HG02610 (cell line): Measurements from ENCODE around the gene IRF5.
"Not testable (repeated sequence)": the region's sequence is repeated elsewhere in the genome, so short reads cannot be mapped to it uniquely, and the experiment has no call there.

ENCODE experiments used
- ATAC-seq: cut with Tn5 transposase; IDR thresholded peaks from one replicate; pipeline ENCODE4 v1.9.1; 2021; ENCODE audit warnings: mild to moderate bottlenecking, moderate library complexity; ENCODE audit not compliant: unreplicated experiment

Gene IRF5

DNA sequence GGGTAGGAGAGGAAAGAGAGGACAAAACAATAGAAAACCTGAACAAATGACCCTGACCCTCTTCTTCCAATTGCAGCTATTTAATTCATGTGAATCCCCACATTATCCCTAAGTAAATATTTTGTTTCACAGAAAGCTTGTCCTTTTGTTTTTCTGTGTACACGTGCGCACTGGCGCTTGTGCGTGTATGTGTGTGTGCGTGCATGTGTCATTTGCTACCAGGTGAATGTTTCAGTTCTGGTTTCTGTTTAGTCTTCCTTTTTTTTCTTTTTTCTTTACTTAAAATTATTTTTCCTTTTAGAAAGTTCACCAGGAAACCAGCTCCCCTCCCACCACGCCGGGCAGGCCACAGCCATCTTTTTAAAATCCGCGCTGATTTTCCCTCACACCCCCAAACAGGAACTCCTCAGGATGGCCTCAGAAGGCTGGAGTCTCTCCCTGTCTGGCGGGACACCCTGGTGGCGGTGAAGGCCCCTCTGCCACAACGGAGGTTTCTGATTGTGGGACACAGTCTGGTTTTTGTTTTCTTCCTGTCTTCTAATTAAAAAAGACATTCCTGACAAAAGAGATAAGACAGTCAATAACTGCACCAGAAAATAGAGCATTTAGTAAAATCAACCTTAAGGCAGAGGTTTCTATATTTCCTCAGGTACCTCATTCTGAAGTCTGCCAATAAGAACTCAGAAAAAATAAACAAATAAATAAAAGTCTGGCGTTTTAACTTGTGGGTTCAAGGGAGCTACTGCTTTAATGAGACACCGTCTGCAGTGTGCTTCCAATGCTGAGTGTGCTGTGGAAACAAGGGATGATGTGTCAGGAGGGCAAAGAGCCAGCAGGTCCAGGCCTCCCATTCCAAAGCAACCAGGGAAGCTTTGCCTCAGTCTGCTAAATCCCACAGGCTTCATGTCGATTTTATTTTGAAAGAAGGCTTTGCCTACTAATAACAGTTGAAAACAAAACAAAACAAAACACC, 17.4 kb downstream of the IRF5 start:
- ATAC-seq, result peak; percentile 69

DNA sequence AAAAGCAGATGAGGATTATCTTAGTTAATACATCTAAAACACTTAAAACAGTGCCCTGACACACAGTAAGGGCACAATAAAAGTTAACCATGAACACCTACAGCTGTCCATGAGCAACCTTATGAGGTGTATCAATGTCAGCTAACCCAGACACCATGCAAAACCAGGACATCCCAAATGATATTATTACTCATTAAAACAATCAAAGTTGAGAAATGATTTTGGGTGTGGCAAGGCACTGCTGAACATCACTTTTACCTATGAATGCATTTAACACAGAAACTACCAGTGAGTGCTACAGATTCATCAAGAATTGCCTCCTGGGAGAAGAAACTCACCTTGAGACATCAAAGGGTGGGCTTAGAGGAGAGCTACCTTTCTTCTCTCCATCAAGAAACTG, 18.3 kb downstream of the IRF5 start:
- no peak for ATAC-seq

- ATAC-seq, result no peak
These were observed 21.6 kb downstream of the IRF5 start for GRCh38 chr7:128959296-128959695.

GRCh38 chr7:128961030-128961659, 23.4 kb downstream of the IRF5 start:
- ATAC-seq, result no peak

GRCh38 chr7:128962899-128963298, 25.2 kb downstream of the IRF5 start:
- peak; percentile 28 for ATAC-seq

GRCh38 chr7:128963327-128963757, 25.6 kb downstream of the IRF5 start:
- ATAC-seq, result peak; percentile 90

DNA sequence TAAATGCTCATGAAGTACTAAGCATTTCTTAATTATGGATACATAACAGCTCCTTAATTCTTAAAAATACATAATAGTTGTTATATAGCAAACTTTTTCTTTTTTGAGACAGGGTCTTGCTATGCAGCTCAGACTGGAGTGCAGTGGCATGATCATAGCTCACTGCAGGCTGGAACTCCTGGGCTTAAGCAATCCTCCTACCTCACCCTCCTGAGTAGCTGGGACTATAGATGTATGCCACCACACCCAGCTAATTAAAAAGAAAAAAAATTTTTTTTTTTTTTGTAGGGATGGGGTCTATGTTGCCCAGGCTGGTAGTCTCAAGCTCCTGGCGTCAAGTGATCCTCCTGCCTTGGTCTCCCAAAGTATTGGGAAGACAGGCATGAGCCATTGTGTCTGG, 30.9 kb downstream of the IRF5 start:
- no peak for ATAC-seq

GRCh38 chr7:128974241-128974934, 36.7 kb downstream of the IRF5 start:
- no peak for ATAC-seq

GRCh38 chr7:128982105-128982504, 44.4 kb downstream of the IRF5 start:
- no peak for ATAC-seq

- ATAC-seq, result no peak
These were observed 47.9 kb downstream of the IRF5 start for GRCh38 chr7:128985660-128986059.

DNA sequence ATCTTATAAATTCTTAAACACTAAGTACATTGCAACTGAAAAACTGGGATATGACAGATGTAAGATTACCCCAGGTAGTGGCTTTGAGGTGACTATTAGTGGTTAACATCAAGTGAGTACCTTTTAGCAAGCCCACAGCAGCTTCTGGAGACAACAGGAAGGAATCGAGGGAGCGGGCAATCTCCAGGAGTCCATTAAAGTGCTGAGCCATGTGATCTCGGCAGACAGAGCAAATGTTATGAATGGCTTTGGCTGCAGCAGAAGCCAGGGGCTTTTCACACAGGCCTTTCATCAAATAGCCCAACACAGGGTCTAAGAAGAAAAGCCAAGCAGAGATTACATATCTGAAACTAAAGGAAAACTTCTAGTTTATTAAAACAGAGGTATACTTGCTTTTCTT, 48.9 kb downstream of the IRF5 start:
- ATAC-seq, result no peak

- ATAC-seq, result no peak
These were observed 50.6 kb downstream of the IRF5 start for GRCh38 chr7:128988372-128988771.

DNA sequence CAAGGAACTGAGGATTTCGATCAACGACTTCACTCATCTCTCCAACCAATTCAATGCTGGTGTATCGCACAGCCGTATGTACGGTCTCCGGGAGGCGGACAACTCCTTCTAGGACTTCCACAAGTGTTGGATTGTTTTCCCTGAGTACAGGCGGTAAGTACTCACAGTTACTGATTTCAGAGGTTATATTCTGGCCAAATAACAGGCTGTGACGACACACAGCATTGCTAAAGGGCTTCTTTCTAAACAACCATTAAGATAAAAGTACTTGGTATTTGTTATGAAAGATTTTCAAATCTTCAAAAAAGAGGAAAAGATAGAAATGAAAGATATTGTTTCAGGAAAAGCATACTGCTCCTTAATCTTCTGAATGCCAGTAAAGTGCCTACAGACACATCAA, 52.2 kb downstream of the IRF5 start:
- no peak for ATAC-seq

DNA sequence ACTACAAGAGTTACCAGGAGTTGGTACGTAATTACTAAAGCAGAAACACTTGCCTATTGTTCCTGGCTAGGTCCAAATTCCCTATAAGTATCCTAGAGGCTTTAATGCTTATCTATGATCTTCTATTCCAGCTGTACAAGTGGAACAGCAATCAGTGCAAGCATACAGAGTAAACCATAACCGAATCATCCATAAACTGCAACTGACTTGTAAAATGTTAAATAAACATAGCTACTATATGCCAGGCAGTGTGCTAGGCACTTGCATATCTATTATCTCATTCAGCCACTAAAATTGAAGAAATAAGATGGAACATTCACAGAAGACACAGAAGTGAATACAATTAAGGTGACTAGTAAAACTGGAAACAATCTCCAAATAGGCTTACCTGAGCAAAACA, 55.7 kb downstream of the IRF5 start:
- ATAC-seq, result no peak

DNA sequence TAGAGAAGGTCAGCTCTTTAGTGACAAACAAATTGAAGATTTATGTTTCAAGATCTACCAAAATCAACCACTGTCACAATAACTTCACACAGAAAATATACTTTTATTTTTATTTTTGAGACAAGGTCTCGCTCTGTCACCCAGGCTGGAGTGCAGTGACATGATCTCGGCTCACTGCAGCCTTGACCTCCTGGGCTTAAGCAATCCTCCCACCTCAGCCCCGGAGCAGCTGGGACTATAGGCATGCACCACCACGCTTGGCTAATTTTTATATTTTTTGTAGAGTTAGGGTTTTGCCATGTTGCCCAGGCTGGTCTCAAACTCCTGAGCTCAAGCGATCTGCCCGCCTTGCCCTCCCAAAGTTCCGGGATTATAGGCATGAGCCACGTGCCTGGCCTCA, 56.8 kb downstream of the IRF5 start:
- ATAC-seq, result not testable (repeated sequence)

DNA sequence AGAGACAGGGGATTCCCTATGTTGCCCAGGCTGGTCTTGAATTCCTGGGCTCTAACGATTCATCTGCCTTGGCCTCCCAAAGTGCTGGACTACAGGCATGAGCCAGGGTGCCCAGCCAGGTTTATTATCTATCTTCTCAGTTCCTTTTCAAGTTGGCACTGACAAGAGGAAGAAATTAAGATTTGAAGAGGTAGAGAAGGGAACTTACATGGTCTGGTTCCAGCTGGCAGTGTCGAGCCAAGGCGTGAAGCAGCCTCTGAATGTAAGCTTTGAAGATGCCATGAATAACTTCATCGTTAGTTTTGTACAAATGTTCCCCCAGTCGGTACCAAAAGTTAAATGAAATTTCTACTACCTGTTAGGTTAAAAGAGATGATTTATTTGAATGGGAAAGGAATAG, 59.5 kb downstream of the IRF5 start:
- ATAC-seq, result no peak
